ENCODE measurements around the gene REXO2. TPM values are rescaled to one million over a fixed set of nuclear protein-coding genes. Genes with fewer than 3 reads are reported as not detected.
A peak's percentile ranks its signal among the peaks of the same experiment; 100 is the strongest.

The REXO2 gene
- total RNA-seq, 1 experiment from 2014 or later = 72.5 TPM

- ATAC-seq = no peak
- no peak for DNase-seq (ENCODE audit: low read depth, low spot score)
Measured at GRCh38 chr11:114398303-114398920, 40.9 kb upstream of the REXO2 start.

More at GRCh38 chr11:114398303-114398920, 40.9 kb upstream of the REXO2 start:
- H2AFZ ChIP-seq (ENCODE audit: low read depth, low read length, poor library complexity, severe bottlenecking) = no peak overlapping the region
- BruUV-seq (replicated peaks) = no TSS peak
- H3K9me3 ChIP-seq (ENCODE audit: control insufficient read depth in 1 of 2, insufficient read depth in 1 of 2, low read depth in 1 of 2, low read length in 2 of 2) = no peaks in the 10 kb centered on the region
- peaks cover 0 to 14% of the 10 kb centered on the region in 2 experiments; a peak in 2 of 4 replicates for H3K4me1 ChIP-seq (ENCODE audit: control insufficient read depth in 1 of 2, insufficient read depth in 2 of 2, low read length in 2 of 2)
- H3K9ac ChIP-seq (ENCODE audit: low read length) = no peak overlapping the region
- TF ChIP-seq CTCF (IDR thresholded peaks at IDR 0.05 in 2 of 3, conservative IDR thresholded peaks at IDR 0.05 in 1 of 3; ENCODE audit: borderline replicate concordance in 1 of 3, insufficient read depth in 1 of 3, low read depth in 2 of 3, low read length in 2 of 3) (no peak), POLR2A (IDR thresholded peaks at IDR 0.05; ENCODE audit: borderline replicate concordance, extremely low read depth, insufficient read depth, insufficient read length) (peak; percentile 2)
- H3K79me2 ChIP-seq (ENCODE audit: insufficient read depth, low read length) = peaks cover 47% of the 10 kb centered on the region
- 0 out of 2 replicates have a peak, but pooled peaks cover under 1% of the 10 kb centered on the region for H3K27me3 ChIP-seq (ENCODE audit: insufficient read depth, low read length)
- RAD21 ChIA-PET (ENCODE audit: low non-redundant PET in 1 of 2, low total read pairs in 2 of 2, uncharacterized antibody in 2 of 2, unreplicated experiment in 2 of 2) = interaction anchor here in 1 of 2 experiments (0.6 kb wide), 1 partner anchor 298 kb away, joined by 3 read pairs; no protein-coding TSS in a partner anchor
- H3K4me2 ChIP-seq (ENCODE audit: low read length) = peak overlapping the region; percentile 89; the same call in 1 of the 2 replicates
- intact Hi-C loops (cut with micrococcal nuclease) = loop anchor here (5.0 kb wide), 1 partner anchor 51 kb away; no protein-coding TSS in a partner anchor
- POLR2A ChIA-PET = no interaction called here
- peaks cover 0 to 7% of the 10 kb centered on the region in 2 experiments; a peak in 1 of 4 replicates for H3K36me3 ChIP-seq (ENCODE audit: control insufficient read depth in 1 of 2, insufficient read depth in 2 of 2, low read length in 2 of 2)
- CTCF ChIA-PET = no interaction called here
- no peaks in the 10 kb centered on the region for H3K9me2 ChIP-seq (ENCODE audit: insufficient read depth)
- no peak overlapping the region for H3K4me3 ChIP-seq (replicated peaks in 1 of 2; ENCODE audit: low read depth in 1 of 2, low read length in 2 of 2)
- H3K27ac ChIP-seq (ENCODE audit: low read depth, low read length) = no peak overlapping the region
- 0 out of 2 replicates have a peak, but pooled peaks cover 3% of the 10 kb centered on the region for H4K20me1 ChIP-seq (ENCODE audit: insufficient read depth)

Data from HCT116 (cell line).